C4-2B (cell line): ENCODE results near the gene SCN2B.
"Not testable (repeated sequence)": the region's sequence is repeated elsewhere in the genome, so short reads cannot be mapped to it uniquely, and the experiment has no call there.

Experiments
- H3K27ac ChIP-seq: fragments of 450-650 bp; 2 replicates; pipeline ENCODE4 v1.5.1; 2017
- CTCF ChIP-seq: fragments of 450-650 bp; conservative IDR thresholded peaks from 2 replicates; pipeline ENCODE4 v1.5.1; 2017; ENCODE audit warnings: mild to moderate bottlenecking
- ZFX ChIP-seq: fragments of 450-650 bp; IDR thresholded peaks from 2 replicates; pipeline ENCODE4 v1.6.1; 2017

Gene SCN2B

GRCh38 chr11:118198370-118198769, 21.9 kb upstream of the SCN2B start:
- TF ChIP-seq ZFX (no peak), CTCF (peak; percentile 96)
- H3K27ac ChIP-seq: no peak overlapping the region

DNA sequence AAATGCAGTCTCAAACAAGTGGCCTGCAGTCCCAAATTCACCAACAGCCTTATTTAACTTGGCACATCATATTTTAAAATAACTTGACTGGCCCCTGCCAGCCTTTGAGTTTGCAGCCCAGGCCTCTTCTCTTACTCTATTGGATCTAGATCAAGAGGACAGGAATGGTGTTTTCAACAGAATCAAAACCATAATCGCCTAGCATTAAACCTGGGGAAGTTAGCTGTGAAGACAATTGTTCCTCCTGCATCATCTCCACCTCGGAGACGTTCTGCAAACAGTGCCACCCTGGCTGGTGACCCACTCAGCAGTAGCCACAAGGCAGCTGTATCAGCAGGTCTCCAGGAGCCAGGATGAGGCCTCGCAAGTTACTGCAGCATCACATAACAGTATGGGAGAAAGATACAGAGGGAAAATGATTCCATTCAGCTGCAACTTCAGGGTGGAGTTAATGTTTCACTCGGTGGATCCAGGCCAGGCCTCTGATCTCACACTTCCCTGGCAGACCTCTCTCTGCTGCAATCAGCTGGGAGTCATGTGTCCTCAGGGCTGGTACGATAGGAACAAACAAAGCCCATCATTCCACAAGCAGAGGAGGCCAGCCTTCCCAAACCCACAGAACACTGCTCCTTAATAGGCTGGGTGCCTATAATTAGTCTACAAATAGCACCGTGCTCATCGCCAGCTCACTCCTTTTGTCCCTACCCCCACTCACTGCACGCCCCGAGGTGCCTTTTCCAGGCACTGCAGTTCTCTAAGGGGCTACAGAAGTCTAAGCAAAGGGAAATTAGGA, 18.6 kb upstream of the SCN2B start:
- no peak overlapping the region for H3K27ac ChIP-seq
- TF ChIP-seq CTCF (no peak), ZFX (no peak)

DNA sequence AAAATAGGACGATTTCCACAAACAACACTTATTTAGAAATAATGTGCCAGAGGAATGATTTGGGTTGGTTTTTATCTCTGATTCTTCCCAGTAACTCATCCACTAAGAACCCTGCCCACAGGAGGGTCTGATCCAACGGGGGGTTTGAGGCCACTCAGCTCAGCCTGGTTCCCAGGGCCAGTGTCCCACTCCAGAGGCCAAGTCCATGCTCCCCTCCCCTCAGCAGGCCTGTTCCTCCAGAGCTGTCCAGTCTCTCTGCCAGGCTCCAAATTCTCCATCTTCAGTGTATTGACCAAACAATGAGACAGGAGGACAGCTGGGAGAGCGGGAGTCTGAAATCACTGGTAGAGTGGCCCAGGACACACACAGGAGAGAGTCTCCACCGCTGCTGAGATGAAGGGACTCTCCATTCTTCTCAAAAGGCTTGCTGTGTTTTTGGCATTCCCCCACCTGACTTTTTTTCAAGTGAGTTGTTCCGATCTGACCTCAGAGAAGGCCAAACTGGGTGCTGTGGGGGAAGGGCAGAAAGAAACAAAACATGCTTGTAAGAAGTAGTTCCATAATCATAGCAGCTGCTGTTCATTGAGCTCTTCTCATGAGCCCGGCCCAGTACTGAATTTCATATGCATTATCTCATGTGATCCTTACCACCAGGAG, 17.6 kb upstream of the SCN2B start:
- no peak overlapping the region for H3K27ac ChIP-seq
- TF ChIP-seq CTCF: no peak
- TF ChIP-seq ZFX: no peak

GRCh38 chr11:118192817-118193216, 16.4 kb upstream of the SCN2B start:
- H3K27ac ChIP-seq: not testable (repeated sequence)

DNA sequence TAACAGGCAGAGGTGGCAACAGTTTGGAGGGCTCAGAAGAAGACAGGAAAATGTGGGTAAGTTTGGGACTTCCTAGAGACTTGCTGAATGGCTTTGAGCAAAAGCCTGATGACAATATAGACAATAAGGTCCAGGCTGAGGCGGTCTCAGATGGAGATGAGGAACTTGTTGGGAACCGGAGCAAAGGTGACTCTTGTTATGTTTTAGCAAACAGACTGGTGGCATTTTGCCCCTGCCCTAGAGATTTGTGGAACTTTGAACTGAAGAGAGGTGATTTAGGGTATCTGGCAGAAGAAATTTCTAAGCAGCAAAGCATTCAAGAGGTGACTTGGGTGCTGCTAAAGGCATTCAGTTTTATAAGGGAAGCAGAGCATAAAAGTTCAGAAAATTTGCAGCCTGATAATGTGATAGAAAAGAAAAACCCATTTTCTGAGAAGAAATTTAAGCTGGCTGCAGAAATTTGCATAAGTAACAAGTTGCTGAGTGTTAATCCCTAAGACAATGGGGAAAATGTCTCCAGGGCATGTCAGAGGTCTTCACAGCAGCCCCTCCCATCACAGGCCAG, 14.6 kb upstream of the SCN2B start:
- not testable (repeated sequence) for H3K27ac ChIP-seq

DNA sequence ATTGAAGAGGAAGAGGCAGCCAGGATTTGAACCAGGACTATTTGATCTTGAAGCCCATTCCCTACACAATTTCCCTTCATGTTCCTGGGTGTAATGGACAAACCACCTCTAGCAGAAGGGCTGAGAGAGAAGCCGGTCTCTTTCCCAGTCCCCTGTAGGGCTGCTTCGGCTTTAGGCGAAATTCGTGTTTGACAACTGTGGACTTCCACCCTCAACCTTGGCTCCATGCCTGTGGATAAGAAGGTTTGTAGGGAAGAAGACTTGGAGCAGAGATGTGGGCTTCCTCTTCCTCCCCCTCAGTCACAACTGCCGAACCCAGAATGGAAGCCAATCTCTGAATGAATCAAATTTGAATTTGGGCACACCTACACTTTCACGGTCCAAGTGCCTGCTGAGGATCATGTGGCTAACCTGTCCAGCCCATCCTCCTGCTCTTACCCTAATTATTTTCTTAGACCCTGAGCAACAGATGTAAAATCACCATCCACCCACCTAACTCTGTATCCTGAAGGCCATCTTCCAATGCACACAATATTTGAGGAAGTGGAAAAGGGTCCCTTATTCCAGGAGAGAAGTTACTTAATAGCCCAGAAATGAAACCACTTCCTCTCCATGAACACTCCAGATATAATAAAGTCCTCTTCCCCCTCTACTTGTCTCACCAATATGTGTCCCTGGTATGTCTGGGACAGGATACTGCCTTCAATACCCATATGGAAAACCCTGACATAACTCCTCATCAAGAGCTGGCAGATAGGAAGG, 10.1 kb upstream of the SCN2B start:
- no peak for TF ChIP-seq CTCF
- TF ChIP-seq ZFX: no peak
- no peak overlapping the region for H3K27ac ChIP-seq

DNA sequence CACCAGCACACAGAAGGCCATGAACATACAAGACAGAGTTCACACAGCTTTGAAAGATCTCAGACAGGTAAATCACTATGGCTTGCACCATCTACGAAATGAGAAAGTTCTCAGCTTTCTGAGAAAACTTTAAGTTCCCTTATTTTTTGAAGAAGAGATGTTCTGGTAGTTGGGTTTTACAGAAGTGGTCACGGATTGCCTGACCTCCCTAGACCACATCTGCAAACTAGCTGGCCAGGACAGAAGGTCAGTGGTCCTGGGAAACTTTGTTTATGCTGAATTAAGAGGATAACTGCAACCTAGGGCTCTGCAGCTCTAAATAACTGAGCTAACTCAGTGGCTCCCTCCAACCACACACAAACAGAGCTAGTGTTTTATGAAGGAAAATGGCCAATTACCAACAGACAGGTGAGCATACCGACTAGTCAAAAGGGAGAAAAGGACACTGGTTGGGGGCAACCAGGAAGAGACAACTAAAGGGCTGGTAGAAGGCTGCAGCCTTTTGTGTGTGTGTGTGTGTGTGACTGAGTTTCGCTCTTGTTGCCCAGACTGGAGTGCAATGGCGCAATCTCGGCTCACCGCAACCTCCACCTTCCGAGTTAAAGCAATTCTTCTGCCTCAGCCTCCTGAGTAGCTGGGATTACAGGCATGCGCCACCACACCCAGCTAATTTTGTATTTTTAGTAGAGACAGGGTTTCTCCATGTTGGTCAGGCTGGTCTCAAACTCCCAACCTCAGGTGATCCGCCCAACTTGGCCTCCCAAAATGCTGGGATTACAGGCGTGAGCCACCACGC, 8.5 kb upstream of the SCN2B start:
- no peak overlapping the region for H3K27ac ChIP-seq
- TF ChIP-seq ZFX (no peak), CTCF (no peak)

GRCh38 chr11:118183691-118184090, 7.3 kb upstream of the SCN2B start:
- not testable (repeated sequence) for H3K27ac ChIP-seq
